Neural progenitor cell (in vitro differentiated cells): ENCODE data around the gene NKAIN2. TPM values are rescaled to one million over a fixed set of nuclear protein-coding genes. Genes with fewer than 3 reads are reported as not detected.

ENCODE experiments used
- DNase-seq: peaks from one replicate; pipeline ENCODE4 v3.0.0-alpha.2; 2016; ENCODE audit warnings: low spot score
- H2AFZ ChIP-seq: fragments of 200-600 bp; sonication (generic); replicated peaks from 2 replicates; pipeline ENCODE4 v1.6.1; 2016; ENCODE audit warnings: antibody characterized with exemption
- H3F3A ChIP-seq: fragments of 200-600 bp; sonication (generic); 2 replicates; pipeline ENCODE4 v1.6.1; 2016; ENCODE audit warnings: antibody characterized with exemption, low read depth
- H3K27ac ChIP-seq: fragments of 200-600 bp; sonication (generic); 2 replicates; pipeline ENCODE4 v1.5.1; 2016; ENCODE audit warnings: mild to moderate bottlenecking
- H3K27me3 ChIP-seq: fragments of 200-600 bp; sonication (generic); 2 replicates; pipeline ENCODE4 v1.6.1; 2016; ENCODE audit warnings: mild to moderate bottlenecking, moderate library complexity
- H3K36me3 ChIP-seq: fragments of 200-600 bp; sonication (generic); 2 replicates; pipeline ENCODE4 v1.5.1; 2016
- H3K4me1 ChIP-seq: fragments of 200-600 bp; sonication (generic); 2 replicates; pipeline ENCODE4 v1.6.1; 2016; ENCODE audit warnings: mixed run types
- H3K4me2 ChIP-seq: fragments of 200-600 bp; sonication (generic); 2 replicates; pipeline ENCODE4 v1.6.1; 2016
- H3K4me3 ChIP-seq: fragments of 200-600 bp; sonication (generic); 2 replicates; pipeline ENCODE4 v1.5.1; 2016
- H3K79me2 ChIP-seq: fragments of 200-600 bp; sonication (generic); 2 replicates; pipeline ENCODE4 v1.6.1; 2016; ENCODE audit warnings: low read depth
- H3K9ac ChIP-seq: fragments of 200-600 bp; sonication (generic); 2 replicates; pipeline ENCODE4 v1.6.1; 2016
- H3K9me3 ChIP-seq: fragments of 200-600 bp; sonication (generic); 2 replicates; pipeline ENCODE4 v1.5.1; 2016; ENCODE audit warnings: low read depth
- H4K20me1 ChIP-seq: fragments of 200-600 bp; sonication (generic); 2 replicates; pipeline ENCODE4 v1.6.1; 2016; ENCODE audit warnings: low read depth
- H3K27ac Mint-ChIP-seq: 3 replicates; pipeline ENCODE4 v1.8.0; 2021; ENCODE audit warnings: mixed read lengths
- H3K27me3 Mint-ChIP-seq: 2 replicates; pipeline ENCODE4 v1.8.0; 2022; ENCODE audit warnings: low read depth, mild to moderate bottlenecking, inconsistent platforms, moderate library complexity, mixed read lengths; ENCODE audit not compliant: insufficient read depth
- H3K36me3 Mint-ChIP-seq: 3 replicates; pipeline ENCODE4 v1.8.0; 2021; ENCODE audit warnings: mixed read lengths
- H3K4me1 Mint-ChIP-seq: 3 replicates; pipeline ENCODE4 v1.8.0; 2021; ENCODE audit warnings: mixed read lengths
- H3K4me3 Mint-ChIP-seq: 3 replicates; pipeline ENCODE4 v1.8.0; 2021; ENCODE audit warnings: mild to moderate bottlenecking, moderate library complexity, mixed read lengths
- H3K9me3 Mint-ChIP-seq: 3 replicates; pipeline ENCODE4 v1.8.0; 2020; ENCODE audit warnings: mixed read lengths
- EZH2 ChIP-seq: fragments of 200-600 bp; sonication (generic); IDR thresholded peaks from 2 replicates; pipeline ENCODE4 v1.6.1; 2017; ENCODE audit warnings: antibody characterized with exemption, mild to moderate bottlenecking, moderate library complexity
- EZH2phosphoT487 ChIP-seq: fragments of 200-600 bp; sonication (generic); IDR thresholded peaks from 2 replicates; pipeline ENCODE4 v1.6.1; 2017; ENCODE audit warnings: antibody characterized with exemption
- total RNA-seq: library from RNA; depleted of rRNA; stranded (reverse); fragments of >200 nt; gene quantifications from 2 replicates; pipeline ENCODE4 v1.2.3, GENCODE V29; 2015; ENCODE audit warnings: low replicate concordance
- TF ChIP-seq, protein P1 (sequence below): fragments of 200-600 bp; sonication (generic); IDR thresholded peaks from 2 replicates; pipeline ENCODE4 v1.5.1; 2017; ENCODE audit warnings: antibody characterized with exemption, mild to moderate bottlenecking

NKAIN2 gene
- total RNA-seq, 1 donor from 2014 or later = 0.45 TPM

DNA sequence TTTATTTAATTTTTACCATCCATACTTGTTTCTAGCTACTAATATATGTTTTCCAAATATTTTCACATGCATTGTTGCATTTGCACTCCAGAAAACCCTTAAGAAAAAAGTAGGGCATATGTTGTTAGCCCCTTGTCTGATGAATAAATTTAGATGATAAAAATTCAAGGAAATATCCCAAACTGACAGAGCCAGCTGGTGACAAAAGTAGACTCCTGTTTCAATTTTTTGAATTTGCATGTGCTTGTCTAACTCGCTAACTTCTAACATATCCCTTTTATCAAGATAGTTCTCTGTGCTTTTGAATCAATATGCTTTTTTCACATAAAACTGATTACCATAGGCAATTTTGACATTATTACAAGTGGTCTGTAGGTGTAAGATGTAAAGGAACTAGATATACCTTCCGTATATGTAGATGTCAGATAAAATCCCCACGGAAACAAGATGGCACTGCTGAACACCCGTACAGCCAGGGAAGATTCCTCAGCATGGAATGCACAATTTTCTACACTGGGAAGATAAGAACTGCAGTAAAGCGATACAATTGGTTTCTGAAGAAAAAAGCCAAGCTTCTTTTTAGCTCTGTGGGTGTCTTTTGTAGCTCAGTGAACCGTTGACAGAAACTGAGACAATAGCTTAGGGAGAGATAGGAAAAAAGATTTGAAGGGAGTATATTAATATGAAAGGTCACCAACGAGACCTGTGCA is 721.0 kb downstream of the NKAIN2 start:
- Histone ChIP-seq H3K4me1 (peaks cover 33% of the 10 kb centered on the region), H3F3A (no peaks in the 10 kb centered on the region), H2AFZ (no peak overlapping the region), H3K9me3 (no peaks in the 10 kb centered on the region), H3K79me2 (no peaks in the 10 kb centered on the region), H3K27ac (peak overlapping the region; percentile 62), H3K36me3 (no peaks in the 10 kb centered on the region), H3K4me3 (peak overlapping the region; percentile 11), H3K4me2 (peak overlapping the region; percentile 71), H3K9ac (no peak overlapping the region), H3K27me3 (no peaks in the 10 kb centered on the region), H4K20me1 (no peaks in the 10 kb centered on the region)
- no peaks in the 10 kb centered on the region for H3K27me3 Mint-ChIP-seq
- peak; percentile 59 for DNase-seq
- TF ChIP-seq EZH2 (no peak), EZH2phosphoT487 (no peak)
- TF ChIP-seq, protein P1, sequence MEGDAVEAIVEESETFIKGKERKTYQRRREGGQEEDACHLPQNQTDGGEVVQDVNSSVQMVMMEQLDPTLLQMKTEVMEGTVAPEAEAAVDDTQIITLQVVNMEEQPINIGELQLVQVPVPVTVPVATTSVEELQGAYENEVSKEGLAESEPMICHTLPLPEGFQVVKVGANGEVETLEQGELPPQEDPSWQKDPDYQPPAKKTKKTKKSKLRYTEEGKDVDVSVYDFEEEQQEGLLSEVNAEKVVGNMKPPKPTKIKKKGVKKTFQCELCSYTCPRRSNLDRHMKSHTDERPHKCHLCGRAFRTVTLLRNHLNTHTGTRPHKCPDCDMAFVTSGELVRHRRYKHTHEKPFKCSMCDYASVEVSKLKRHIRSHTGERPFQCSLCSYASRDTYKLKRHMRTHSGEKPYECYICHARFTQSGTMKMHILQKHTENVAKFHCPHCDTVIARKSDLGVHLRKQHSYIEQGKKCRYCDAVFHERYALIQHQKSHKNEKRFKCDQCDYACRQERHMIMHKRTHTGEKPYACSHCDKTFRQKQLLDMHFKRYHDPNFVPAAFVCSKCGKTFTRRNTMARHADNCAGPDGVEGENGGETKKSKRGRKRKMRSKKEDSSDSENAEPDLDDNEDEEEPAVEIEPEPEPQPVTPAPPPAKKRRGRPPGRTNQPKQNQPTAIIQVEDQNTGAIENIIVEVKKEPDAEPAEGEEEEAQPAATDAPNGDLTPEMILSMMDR = no peak
- H3K4me1 Mint-ChIP-seq = peaks cover 24% of the 10 kb centered on the region
- peaks cover 10% of the 10 kb centered on the region for H3K9me3 Mint-ChIP-seq
- H3K27ac Mint-ChIP-seq = peak overlapping the region; percentile 55
- H3K4me3 Mint-ChIP-seq = peak overlapping the region; percentile 1
- H3K36me3 Mint-ChIP-seq = peaks cover 6% of the 10 kb centered on the region

DNA sequence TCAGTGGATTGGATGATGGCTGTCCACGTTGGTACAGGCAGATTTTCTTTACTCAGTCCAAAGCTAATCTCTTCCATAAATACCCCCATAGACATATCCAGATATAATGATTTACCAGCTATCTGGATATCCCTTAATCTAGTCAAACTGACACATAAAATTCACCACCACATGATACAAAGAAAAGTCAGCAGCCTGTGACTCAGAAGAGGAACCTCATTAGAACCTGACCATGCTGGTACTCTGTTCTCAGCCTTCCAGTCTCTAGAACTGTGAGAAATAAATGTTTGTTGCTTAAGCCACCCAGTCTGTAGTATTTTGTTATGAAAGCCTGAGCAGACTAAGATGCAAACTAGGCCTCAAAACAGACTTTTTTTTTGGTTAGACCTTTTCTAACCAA is 727.3 kb downstream of the NKAIN2 start:
- H3K36me3 Mint-ChIP-seq = peaks cover 2% of the 10 kb centered on the region
- peaks cover 4% of the 10 kb centered on the region for H3K4me1 ChIP-seq
- H3F3A ChIP-seq = no peaks in the 10 kb centered on the region
- no peaks in the 10 kb centered on the region for H4K20me1 ChIP-seq
- H3K36me3 ChIP-seq = no peaks in the 10 kb centered on the region
- H3K4me1 Mint-ChIP-seq = peaks cover 6% of the 10 kb centered on the region
- H3K79me2 ChIP-seq = no peaks in the 10 kb centered on the region
- no peak overlapping the region for H3K27ac Mint-ChIP-seq
- no peaks in the 10 kb centered on the region for H3K27me3 Mint-ChIP-seq
- H3K4me2 ChIP-seq = no peak overlapping the region
- H3K9me3 ChIP-seq = no peaks in the 10 kb centered on the region
- TF ChIP-seq, protein P1 = no peak
- TF ChIP-seq EZH2phosphoT487 (no peak), EZH2 (no peak)
- no peak overlapping the region for H3K4me3 ChIP-seq
- H3K27ac ChIP-seq = no peak overlapping the region
- no peak overlapping the region for H3K4me3 Mint-ChIP-seq
- no peak overlapping the region for H3K9ac ChIP-seq
- H3K9me3 Mint-ChIP-seq = peaks cover 6% of the 10 kb centered on the region
- no peak for DNase-seq
- no peak overlapping the region for H2AFZ ChIP-seq
- H3K27me3 ChIP-seq = no peaks in the 10 kb centered on the region

DNA sequence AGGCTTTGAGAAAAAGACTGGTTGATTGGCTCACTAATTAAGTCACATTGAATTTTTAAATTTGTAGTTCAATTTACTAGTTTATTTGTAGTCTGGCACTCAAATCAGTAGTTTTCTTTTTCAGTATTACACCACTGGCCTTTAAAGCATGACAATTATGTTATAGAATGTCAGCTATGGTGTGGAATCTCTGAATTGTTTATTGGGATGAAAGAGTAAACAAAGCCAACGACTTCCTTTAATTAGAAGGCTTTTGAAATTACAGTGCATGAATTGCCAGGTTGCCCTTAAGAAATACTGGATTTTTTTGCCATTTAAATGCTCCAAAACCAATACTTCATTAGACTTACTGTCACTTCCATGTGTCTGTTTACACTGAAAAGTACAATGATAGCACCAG is 731.6 kb downstream of the NKAIN2 start:
- H3K79me2 ChIP-seq = no peaks in the 10 kb centered on the region
- H3F3A ChIP-seq = no peaks in the 10 kb centered on the region
- no peak overlapping the region for H3K4me2 ChIP-seq
- H3K9me3 ChIP-seq = no peaks in the 10 kb centered on the region
- no peak overlapping the region for H3K4me3 ChIP-seq
- peak overlapping the region; percentile 1 for H2AFZ ChIP-seq
- H3K9ac ChIP-seq = no peak overlapping the region
- H3K4me3 Mint-ChIP-seq = no peak overlapping the region
- no peaks in the 10 kb centered on the region for H3K27me3 Mint-ChIP-seq
- H3K27ac Mint-ChIP-seq = no peak overlapping the region
- H3K36me3 ChIP-seq = no peaks in the 10 kb centered on the region
- H3K27ac ChIP-seq = no peak overlapping the region
- peaks cover 6% of the 10 kb centered on the region for H3K9me3 Mint-ChIP-seq
- no peaks in the 10 kb centered on the region for H3K27me3 ChIP-seq
- H4K20me1 ChIP-seq = no peaks in the 10 kb centered on the region
- no peak for DNase-seq
- peaks cover 2% of the 10 kb centered on the region for H3K36me3 Mint-ChIP-seq
- TF ChIP-seq EZH2phosphoT487 = no peak
- TF ChIP-seq, protein P1 = no peak
- TF ChIP-seq EZH2 = no peak
- peaks cover 4% of the 10 kb centered on the region for H3K4me1 ChIP-seq
- H3K4me1 Mint-ChIP-seq = peaks cover 20% of the 10 kb centered on the region
